Neural progenitor cell (in vitro differentiated cells): ENCODE results near the gene LSM2. TPM values are rescaled to one million over a fixed set of nuclear protein-coding genes. Genes with fewer than 3 reads are reported as not detected.

ENCODE experiments used
- DNase-seq: peaks from one replicate; pipeline ENCODE4 v3.0.0-alpha.2; 2016; ENCODE audit warnings: low spot score
- H2AFZ ChIP-seq: fragments of 200-600 bp; sonication (generic); replicated peaks from 2 replicates; pipeline ENCODE4 v1.6.1; 2016; ENCODE audit warnings: antibody characterized with exemption
- H3F3A ChIP-seq: fragments of 200-600 bp; sonication (generic); 2 replicates; pipeline ENCODE4 v1.6.1; 2016; ENCODE audit warnings: antibody characterized with exemption, low read depth
- H3K27ac ChIP-seq: fragments of 200-600 bp; sonication (generic); 2 replicates; pipeline ENCODE4 v1.5.1; 2016; ENCODE audit warnings: mild to moderate bottlenecking
- H3K27me3 ChIP-seq: fragments of 200-600 bp; sonication (generic); 2 replicates; pipeline ENCODE4 v1.6.1; 2016; ENCODE audit warnings: mild to moderate bottlenecking, moderate library complexity
- H3K36me3 ChIP-seq: fragments of 200-600 bp; sonication (generic); 2 replicates; pipeline ENCODE4 v1.5.1; 2016
- H3K4me1 ChIP-seq: fragments of 200-600 bp; sonication (generic); 2 replicates; pipeline ENCODE4 v1.6.1; 2016; ENCODE audit warnings: mixed run types
- H3K4me2 ChIP-seq: fragments of 200-600 bp; sonication (generic); 2 replicates; pipeline ENCODE4 v1.6.1; 2016
- H3K4me3 ChIP-seq: fragments of 200-600 bp; sonication (generic); 2 replicates; pipeline ENCODE4 v1.5.1; 2016
- H3K79me2 ChIP-seq: fragments of 200-600 bp; sonication (generic); 2 replicates; pipeline ENCODE4 v1.6.1; 2016; ENCODE audit warnings: low read depth
- H3K9ac ChIP-seq: fragments of 200-600 bp; sonication (generic); 2 replicates; pipeline ENCODE4 v1.6.1; 2016
- H3K9me3 ChIP-seq: fragments of 200-600 bp; sonication (generic); 2 replicates; pipeline ENCODE4 v1.5.1; 2016; ENCODE audit warnings: low read depth
- H4K20me1 ChIP-seq: fragments of 200-600 bp; sonication (generic); 2 replicates; pipeline ENCODE4 v1.6.1; 2016; ENCODE audit warnings: low read depth
- H3K27ac Mint-ChIP-seq: 3 replicates; pipeline ENCODE4 v1.8.0; 2021; ENCODE audit warnings: mixed read lengths
- H3K27me3 Mint-ChIP-seq: 2 replicates; pipeline ENCODE4 v1.8.0; 2022; ENCODE audit warnings: low read depth, mild to moderate bottlenecking, inconsistent platforms, moderate library complexity, mixed read lengths; ENCODE audit not compliant: insufficient read depth
- H3K36me3 Mint-ChIP-seq: 3 replicates; pipeline ENCODE4 v1.8.0; 2021; ENCODE audit warnings: mixed read lengths
- H3K4me1 Mint-ChIP-seq: 3 replicates; pipeline ENCODE4 v1.8.0; 2021; ENCODE audit warnings: mixed read lengths
- H3K4me3 Mint-ChIP-seq: 3 replicates; pipeline ENCODE4 v1.8.0; 2021; ENCODE audit warnings: mild to moderate bottlenecking, moderate library complexity, mixed read lengths
- H3K9me3 Mint-ChIP-seq: 3 replicates; pipeline ENCODE4 v1.8.0; 2020; ENCODE audit warnings: mixed read lengths
- EZH2 ChIP-seq: fragments of 200-600 bp; sonication (generic); IDR thresholded peaks from 2 replicates; pipeline ENCODE4 v1.6.1; 2017; ENCODE audit warnings: antibody characterized with exemption, mild to moderate bottlenecking, moderate library complexity
- EZH2phosphoT487 ChIP-seq: fragments of 200-600 bp; sonication (generic); IDR thresholded peaks from 2 replicates; pipeline ENCODE4 v1.6.1; 2017; ENCODE audit warnings: antibody characterized with exemption
- total RNA-seq: library from RNA; depleted of rRNA; stranded (reverse); fragments of >200 nt; gene quantifications from 2 replicates; pipeline ENCODE4 v1.2.3, GENCODE V29; 2015; ENCODE audit warnings: low replicate concordance
- TF ChIP-seq, protein P1 (sequence below): fragments of 200-600 bp; sonication (generic); IDR thresholded peaks from 2 replicates; pipeline ENCODE4 v1.5.1; 2017; ENCODE audit warnings: antibody characterized with exemption, mild to moderate bottlenecking

LSM2 gene
- total RNA-seq, 1 donor from 2014 or later = 105 TPM

DNA sequence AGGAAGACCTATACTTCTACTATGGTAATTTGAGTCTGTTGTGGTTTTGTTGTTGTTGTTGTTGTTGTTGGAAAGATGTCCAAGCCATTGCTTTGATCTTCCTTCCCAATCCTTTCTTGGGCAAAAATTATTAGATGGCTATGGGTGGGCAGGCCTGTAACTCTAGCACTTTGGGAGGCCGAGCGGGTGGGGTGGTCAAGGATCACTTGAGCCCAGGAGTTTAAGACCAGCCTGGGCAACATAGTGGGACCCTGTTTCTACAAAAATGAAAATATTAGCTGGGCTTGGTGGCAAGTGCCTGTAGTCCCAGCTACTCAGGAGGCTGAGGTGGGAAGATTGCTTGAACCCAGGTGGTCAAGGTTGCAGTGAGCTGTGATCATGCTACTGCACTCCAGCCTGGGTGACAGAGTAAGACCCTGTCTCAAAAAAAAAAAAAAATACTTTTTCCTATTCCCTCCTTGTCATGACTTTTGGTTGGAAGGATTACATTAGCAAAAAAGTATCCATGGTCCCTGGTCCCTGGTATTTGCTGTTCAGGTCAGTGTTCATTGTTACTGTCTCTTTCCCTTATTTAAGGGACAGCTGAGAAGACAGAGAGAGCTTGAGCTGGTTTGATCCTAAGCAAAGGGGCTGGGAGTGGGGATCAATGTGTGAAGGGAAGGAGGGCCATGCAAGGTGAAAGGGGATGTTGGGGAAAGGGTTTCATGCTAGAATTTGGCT is 44.2 kb upstream of the LSM2 start:
- Histone ChIP-seq H3K4me3 (no peak overlapping the region), H3K36me3 (no peaks in the 10 kb centered on the region), H3F3A (peaks cover 5% of the 10 kb centered on the region), H3K9me3 (no peaks in the 10 kb centered on the region), H3K4me1 (no peaks in the 10 kb centered on the region), H3K27me3 (no peaks in the 10 kb centered on the region), H3K4me2 (no peak overlapping the region), H2AFZ (no peak overlapping the region), H3K27ac (no peak overlapping the region), H3K79me2 (no peaks in the 10 kb centered on the region), H4K20me1 (no peaks in the 10 kb centered on the region), H3K9ac (no peak overlapping the region)
- TF ChIP-seq EZH2 (no peak), EZH2phosphoT487 (no peak)
- TF ChIP-seq, protein P1, sequence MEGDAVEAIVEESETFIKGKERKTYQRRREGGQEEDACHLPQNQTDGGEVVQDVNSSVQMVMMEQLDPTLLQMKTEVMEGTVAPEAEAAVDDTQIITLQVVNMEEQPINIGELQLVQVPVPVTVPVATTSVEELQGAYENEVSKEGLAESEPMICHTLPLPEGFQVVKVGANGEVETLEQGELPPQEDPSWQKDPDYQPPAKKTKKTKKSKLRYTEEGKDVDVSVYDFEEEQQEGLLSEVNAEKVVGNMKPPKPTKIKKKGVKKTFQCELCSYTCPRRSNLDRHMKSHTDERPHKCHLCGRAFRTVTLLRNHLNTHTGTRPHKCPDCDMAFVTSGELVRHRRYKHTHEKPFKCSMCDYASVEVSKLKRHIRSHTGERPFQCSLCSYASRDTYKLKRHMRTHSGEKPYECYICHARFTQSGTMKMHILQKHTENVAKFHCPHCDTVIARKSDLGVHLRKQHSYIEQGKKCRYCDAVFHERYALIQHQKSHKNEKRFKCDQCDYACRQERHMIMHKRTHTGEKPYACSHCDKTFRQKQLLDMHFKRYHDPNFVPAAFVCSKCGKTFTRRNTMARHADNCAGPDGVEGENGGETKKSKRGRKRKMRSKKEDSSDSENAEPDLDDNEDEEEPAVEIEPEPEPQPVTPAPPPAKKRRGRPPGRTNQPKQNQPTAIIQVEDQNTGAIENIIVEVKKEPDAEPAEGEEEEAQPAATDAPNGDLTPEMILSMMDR = no peak
- no peak overlapping the region for H3K4me3 Mint-ChIP-seq
- H3K27me3 Mint-ChIP-seq = no peaks in the 10 kb centered on the region
- no peak for DNase-seq
- no peak overlapping the region for H3K27ac Mint-ChIP-seq
- peaks cover 10% of the 10 kb centered on the region for H3K36me3 Mint-ChIP-seq
- peaks cover 10% of the 10 kb centered on the region for H3K9me3 Mint-ChIP-seq
- H3K4me1 Mint-ChIP-seq = peaks cover 2% of the 10 kb centered on the region

DNA sequence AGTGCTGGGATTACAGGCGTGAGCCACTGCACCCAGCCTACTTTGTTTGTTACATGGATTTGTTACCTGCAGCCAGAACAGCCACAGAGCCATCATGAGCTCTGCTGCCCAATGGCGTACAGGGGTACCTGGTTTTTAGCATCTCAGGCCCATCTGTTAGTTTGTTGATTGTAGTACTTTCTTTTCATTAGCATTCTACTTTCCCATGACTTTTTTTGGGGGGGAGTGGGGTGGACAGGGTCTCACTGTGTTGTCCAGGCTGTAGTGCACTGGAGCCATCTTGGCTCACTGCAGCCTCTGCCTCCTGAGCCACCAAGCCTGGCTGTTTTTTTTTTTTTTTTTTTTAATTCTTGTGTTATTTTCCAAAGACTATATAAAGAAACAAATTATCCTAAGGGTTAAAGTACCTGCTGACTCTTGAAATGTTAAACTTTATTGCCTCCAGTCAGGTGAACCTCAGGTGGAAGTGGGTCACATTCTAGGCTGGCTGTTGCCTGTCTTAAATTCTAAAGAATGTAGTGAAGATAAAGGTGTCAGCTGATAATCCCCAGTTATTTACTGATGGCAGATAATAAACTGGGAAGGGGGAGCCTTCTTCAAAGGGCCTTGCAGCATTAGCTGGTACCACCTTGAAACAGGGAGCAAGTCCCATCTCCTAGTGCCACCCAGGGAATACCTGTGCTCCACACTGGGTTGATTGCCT is 40.7 kb upstream of the LSM2 start:
- Histone ChIP-seq H3F3A (peaks cover 12% of the 10 kb centered on the region), H3K4me2 (no peak overlapping the region), H3K9me3 (no peaks in the 10 kb centered on the region), H4K20me1 (no peaks in the 10 kb centered on the region), H3K36me3 (no peaks in the 10 kb centered on the region), H2AFZ (no peak overlapping the region), H3K4me1 (no peaks in the 10 kb centered on the region), H3K9ac (no peak overlapping the region), H3K27me3 (no peaks in the 10 kb centered on the region), H3K4me3 (no peak overlapping the region), H3K79me2 (no peaks in the 10 kb centered on the region), H3K27ac (no peak overlapping the region)
- TF ChIP-seq, protein P1 = no peak
- TF ChIP-seq EZH2phosphoT487 = no peak
- no peak for TF ChIP-seq EZH2
- Mint-ChIP-seq H3K9me3 (no peaks in the 10 kb centered on the region), H3K36me3 (peaks cover 2% of the 10 kb centered on the region), H3K27me3 (peaks cover 2% of the 10 kb centered on the region), H3K27ac (no peak overlapping the region), H3K4me1 (peaks cover 2% of the 10 kb centered on the region), H3K4me3 (no peak overlapping the region)
- DNase-seq = no peak

DNA sequence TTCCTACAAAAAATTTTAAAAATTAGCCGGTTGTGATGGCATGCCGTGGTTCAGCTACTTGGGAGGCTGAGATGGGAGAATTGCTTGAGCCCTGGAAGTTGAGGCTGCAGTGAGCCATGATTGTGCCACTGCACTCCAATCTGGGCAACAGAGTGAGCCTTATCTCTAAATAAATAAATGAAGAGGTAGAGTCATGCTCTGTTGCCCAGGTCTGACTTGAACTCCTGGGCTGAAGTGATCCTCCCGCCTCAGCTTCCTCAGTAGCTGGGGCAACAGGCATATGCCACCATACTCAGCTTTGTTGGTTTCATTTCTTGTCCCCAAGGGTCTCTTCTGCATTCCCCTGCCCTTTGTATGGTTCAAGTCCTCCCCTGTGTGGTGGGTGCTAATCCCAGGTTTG is 37.7 kb upstream of the LSM2 start:
- Mint-ChIP-seq H3K4me3 (no peak overlapping the region), H3K27ac (no peak overlapping the region)
- H3F3A ChIP-seq = peaks cover 35% of the 10 kb centered on the region

More for the DNA sequence above, 37.7 kb upstream of the LSM2 start:
- peaks cover 11% of the 10 kb centered on the region for H3K36me3 Mint-ChIP-seq
- peaks cover 12% of the 10 kb centered on the region for H3K27me3 Mint-ChIP-seq
- peaks cover under 1% of the 10 kb centered on the region for H3K4me1 Mint-ChIP-seq
- H4K20me1 ChIP-seq = peaks cover 5% of the 10 kb centered on the region
- no peak overlapping the region for H3K27ac ChIP-seq
- no peaks in the 10 kb centered on the region for H3K9me3 ChIP-seq
- H3K9me3 Mint-ChIP-seq = no peaks in the 10 kb centered on the region
- H3K4me1 ChIP-seq = no peaks in the 10 kb centered on the region
- no peak overlapping the region for H3K9ac ChIP-seq
- H3K27me3 ChIP-seq = no peaks in the 10 kb centered on the region
- DNase-seq = no peak
- TF ChIP-seq, protein P1 = no peak
- TF ChIP-seq EZH2phosphoT487 (no peak), EZH2 (no peak)
- no peak overlapping the region for H2AFZ ChIP-seq
- H3K4me2 ChIP-seq = no peak overlapping the region
- no peak overlapping the region for H3K4me3 ChIP-seq
- H3K36me3 ChIP-seq = peaks cover 10% of the 10 kb centered on the region
- no peaks in the 10 kb centered on the region for H3K79me2 ChIP-seq
